Activated CD8-positive, alpha-beta T cell treated with anti-CD3 and anti-CD28 coated beads for 36 hours (primary cell): ENCODE results near the gene ALDH8A1. TPM values are rescaled to one million over a fixed set of nuclear protein-coding genes. Genes with fewer than 3 reads are reported as not detected.
"Not testable (repeated sequence)": the region's sequence is repeated elsewhere in the genome, so short reads cannot be mapped to it uniquely, and the experiment has no call there.

Experiments used
- ATAC-seq: fragments of 200-7000 bp; cut with Tn5 transposase; one replicate; pipeline ENCODE4 v1.10.0; 2021; ENCODE audit warnings: mild to moderate bottlenecking, moderate library complexity
- CTCF ChIA-PET: fragments of 350-600 bp; sonication (Branson Sonifier 250); formaldehyde crosslinking; loops from one replicate; lab custom pipeline; 2021; ENCODE audit warnings: antibody characterized with exemption; lab: Charles Lee
- POLR2A ChIA-PET: fragments of 350-600 bp; sonication (Branson Sonifier 250); formaldehyde crosslinking; loops from one replicate; lab custom pipeline; 2021; ENCODE audit warnings: antibody characterized with exemption; lab: Charles Lee
- DNase-seq: peaks from one replicate; pipeline ENCODE4 v3.0.0-alpha.2; 2020
- H3K27ac Mint-ChIP-seq: one replicate; pipeline ENCODE4 v1.8.0; 2021; ENCODE audit warnings: mild to moderate bottlenecking, mixed read lengths
- H3K27me3 Mint-ChIP-seq: one replicate; pipeline ENCODE4 v1.8.0; 2021; ENCODE audit warnings: mixed read lengths
- H3K36me3 Mint-ChIP-seq: one replicate; pipeline ENCODE4 v1.8.0; 2021; ENCODE audit warnings: low read depth, mixed read lengths
- H3K4me1 Mint-ChIP-seq: one replicate; pipeline ENCODE4 v1.8.0; 2021; ENCODE audit warnings: low read depth, mixed read lengths
- H3K4me3 Mint-ChIP-seq: one replicate; pipeline ENCODE4 v1.8.0; 2021; ENCODE audit warnings: mild to moderate bottlenecking, moderate library complexity, mixed read lengths
- H3K9me3 Mint-ChIP-seq: one replicate; pipeline ENCODE4 v1.8.0; 2021; ENCODE audit warnings: mixed read lengths
- CTCF ChIP-seq: fragments of 200-600 bp; IDR thresholded peaks from one replicate; pipeline ENCODE4 v1.8.0; 2022; ENCODE audit warnings: antibody characterized with exemption, mild to moderate bottlenecking
- intact Hi-C: fragments of 100-400 bp; cut with micrococcal nuclease; formaldehyde crosslinking; loops from one replicate; pipeline ENCODE4 v1.10.0; 2022
- total RNA-seq, 2 experiments: library from RNA; stranded (reverse); gene quantifications; one replicate each; pipeline ENCODE4 v1.2.3, GENCODE V29; 2021

The ALDH8A1 gene
- total RNA-seq, 2 experiments from 2014 or later = 1.2 to 1.6 TPM

GRCh38 chr6:134902074-134902861 lies 47.6 kb downstream of the ALDH8A1 start:
- ChIA-PET POLR2A (no interaction called here), CTCF (interaction anchor here (1.1 kb wide), 1 partner anchor 38 kb away, joined by 3 read pairs; no protein-coding TSS in a partner anchor)
- intact Hi-C loops = no loop called here
- TF ChIP-seq CTCF = no peak
- Mint-ChIP-seq H3K27ac (no peak overlapping the region), H3K4me3 (no peak overlapping the region), H3K4me1 (no peaks in the 10 kb centered on the region), H3K36me3 (no peaks in the 10 kb centered on the region), H3K9me3 (no peaks in the 10 kb centered on the region), H3K27me3 (no peaks in the 10 kb centered on the region)
- DNase-seq (no peak), ATAC-seq (no peak)

DNA sequence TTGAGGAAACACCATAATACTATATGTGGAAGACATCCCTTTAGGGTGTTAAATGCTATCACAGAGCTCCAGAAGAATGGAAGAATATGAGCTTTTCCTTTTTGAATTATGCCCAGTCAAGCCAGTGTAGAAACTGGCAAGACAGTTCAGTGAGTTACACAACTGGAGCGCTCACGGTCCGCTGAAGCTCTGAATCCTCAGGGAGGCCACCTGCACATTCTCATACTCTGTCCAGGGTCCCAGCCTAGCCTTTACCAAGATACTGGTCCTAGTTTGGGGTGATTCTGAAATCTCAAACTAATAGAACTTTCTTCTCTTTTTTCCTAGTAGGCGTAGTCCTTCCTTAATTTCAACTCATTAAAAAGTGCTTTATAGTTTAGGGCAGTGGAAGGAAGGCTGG lies 51.3 kb downstream of the ALDH8A1 start:
- H3K36me3 Mint-ChIP-seq = no peaks in the 10 kb centered on the region
- TF ChIP-seq CTCF = no peak
- DNase-seq = no peak
- ChIA-PET CTCF (interaction anchor here (1.7 kb wide), 2 partner anchors 16 to 42 kb away, joined by 6 to 8 read pairs; no protein-coding TSS in a partner anchor), POLR2A (no interaction called here)
- no peak overlapping the region for H3K4me3 Mint-ChIP-seq
- no peak overlapping the region for H3K27ac Mint-ChIP-seq
- intact Hi-C loops = no loop called here
- ATAC-seq = no peak
- no peaks in the 10 kb centered on the region for H3K27me3 Mint-ChIP-seq
- H3K4me1 Mint-ChIP-seq = no peaks in the 10 kb centered on the region
- H3K9me3 Mint-ChIP-seq = no peaks in the 10 kb centered on the region

DNA sequence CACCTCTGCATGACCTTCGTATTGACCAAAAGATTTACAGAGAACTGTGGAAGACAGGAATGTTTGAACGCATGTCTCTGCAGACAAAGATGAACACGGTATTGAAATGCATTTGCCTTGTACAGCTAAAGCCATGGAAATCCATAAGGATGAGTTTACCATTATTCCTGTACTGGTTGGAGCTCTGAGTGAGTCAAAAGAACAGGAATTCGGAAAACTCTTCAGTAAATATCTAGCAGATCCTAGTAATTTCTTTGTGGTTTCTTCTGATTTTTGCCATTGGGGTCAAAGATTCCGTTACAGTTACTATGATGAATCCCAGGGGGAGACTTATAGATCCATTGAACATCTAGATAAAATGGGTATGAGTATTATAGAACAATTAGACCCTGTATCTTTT lies 51.7 kb downstream of the ALDH8A1 start:
- DNase-seq, intact Hi-C loops, ATAC-seq, POLR2A ChIA-PET, H3K4me3 Mint-ChIP-seq, H3K27ac Mint-ChIP-seq, H3K9me3 Mint-ChIP-seq, H3K36me3 Mint-ChIP-seq, H3K27me3 Mint-ChIP-seq, H3K4me1 Mint-ChIP-seq: not testable (repeated sequence)
- CTCF ChIA-PET = interaction anchor here (1.7 kb wide), 1 partner anchor 16 kb away, joined by 8 read pairs; no protein-coding TSS in a partner anchor

DNA sequence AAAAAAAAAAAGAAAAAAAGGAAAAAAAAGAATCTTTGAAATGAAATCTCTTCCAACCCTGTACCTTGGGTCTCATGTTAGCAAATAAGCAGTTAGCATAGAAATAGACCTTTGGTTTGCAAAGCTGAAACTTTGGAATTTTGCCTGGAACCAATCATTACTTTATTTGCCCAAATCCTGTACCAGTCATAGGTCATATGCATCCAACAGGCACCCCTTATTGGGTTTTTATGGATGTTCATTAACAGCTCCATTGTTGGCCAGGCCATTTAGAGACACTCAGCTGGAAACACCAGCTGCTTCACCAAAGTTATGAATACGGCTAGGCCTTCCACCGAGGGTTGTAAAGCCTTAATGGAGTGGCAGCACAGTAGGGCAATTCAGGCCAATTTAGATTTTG lies 53.0 kb downstream of the ALDH8A1 start:
- H3K36me3 Mint-ChIP-seq = no peaks in the 10 kb centered on the region
- intact Hi-C loops = no loop called here
- CTCF ChIA-PET = interaction anchor here (1.0 kb wide), 1 partner anchor 14 kb away, joined by 4 read pairs; no protein-coding TSS in a partner anchor
- POLR2A ChIA-PET = no interaction called here
- TF ChIP-seq CTCF = no peak
- H3K4me1 Mint-ChIP-seq = no peaks in the 10 kb centered on the region
- DNase-seq (no peak), ATAC-seq (no peak)
- H3K27ac Mint-ChIP-seq = no peak overlapping the region
- H3K9me3 Mint-ChIP-seq = peaks cover 6% of the 10 kb centered on the region
- peaks cover 1% of the 10 kb centered on the region for H3K27me3 Mint-ChIP-seq
- H3K4me3 Mint-ChIP-seq = no peak overlapping the region

- H3K27me3 Mint-ChIP-seq = peaks cover 1% of the 10 kb centered on the region
- ChIA-PET POLR2A (no interaction called here), CTCF (interaction anchor here (0.9 kb wide), 1 partner anchor 12 kb away, joined by 3 read pairs; no protein-coding TSS in a partner anchor)
- ATAC-seq = no peak
- no peaks in the 10 kb centered on the region for H3K4me1 Mint-ChIP-seq
- H3K4me3 Mint-ChIP-seq = no peak overlapping the region
- intact Hi-C loops = no loop called here
- H3K9me3 Mint-ChIP-seq = peaks cover 6% of the 10 kb centered on the region
- DNase-seq = no peak
- no peaks in the 10 kb centered on the region for H3K36me3 Mint-ChIP-seq
- no peak for TF ChIP-seq CTCF
- no peak overlapping the region for H3K27ac Mint-ChIP-seq
These were observed 55.1 kb downstream of the ALDH8A1 start for GRCh38 chr6:134894800-134895199.
